ENCODE results near the gene POLE2.
"Not testable (repeated sequence)": the region's sequence is repeated elsewhere in the genome, so short reads cannot be mapped to it uniquely, and the experiment has no call there.

The POLE2 gene

GRCh38 chr14:49659526-49660455, 28.2 kb downstream of the POLE2 start:
- no peak for DNase-seq

- DNase-seq: not testable (repeated sequence)
Observed at GRCh38 chr14:49657500-49657899, 30.5 kb downstream of the POLE2 start.

GRCh38 chr14:49654511-49654910, 33.5 kb downstream of the POLE2 start:
- DNase-seq: no peak

- DNase-seq: no peak
Observed at GRCh38 chr14:49653508-49653907, 34.5 kb downstream of the POLE2 start.

GRCh38 chr14:49642163-49642562, 45.9 kb downstream of the POLE2 start:
- DNase-seq: no peak

GRCh38 chr14:49641697-49642129, 46.3 kb downstream of the POLE2 start:
- no peak for DNase-seq

GRCh38 chr14:49640540-49641417, 47.2 kb downstream of the POLE2 start:
- DNase-seq: no peak

GRCh38 chr14:49637534-49638078, 50.4 kb downstream of the POLE2 start:
- no peak for DNase-seq

GRCh38 chr14:49636866-49637265, 51.1 kb downstream of the POLE2 start:
- DNase-seq: no peak

- peak; percentile 19 to 60 for DNase-seq
Observed at GRCh38 chr14:49634547-49635334, 53.3 kb downstream of the POLE2 start, which contains the start of gene DNAAF2. Gene DNAAF2 (minus strand): TSS chr14:49635244. CDS start chr14:49635149, 95 bp downstream.

- peak; percentile 89 to 94 for DNase-seq
Observed at GRCh38 chr14:49633640-49634546, 54.1 kb downstream of the POLE2 start.

- no peak for DNase-seq
Observed at GRCh38 chr14:49623941-49624839, 63.8 kb downstream of the POLE2 start.

- no peak for DNase-seq
Observed at GRCh38 chr14:49623387-49623786, 64.6 kb downstream of the POLE2 start.

GRCh38 chr14:49622022-49622607, 65.9 kb downstream of the POLE2 start:
- no peak for DNase-seq

- peak; percentile 78 to 92 for DNase-seq
Observed at GRCh38 chr14:49621114-49621881, 66.7 kb downstream of the POLE2 start.

GRCh38 chr14:49620182-49621113, 67.6 kb downstream of the POLE2 start, which contains the start of the genes MGAT2 and RPL36AL:
Gene MGAT2 (plus strand): TSS chr14:49620799. CDS start chr14:49621269, 470 bp downstream.
Gene RPL36AL (minus strand): TSS chr14:49620626. CDS start chr14:49619104, 1,522 bp downstream.
- peak; percentile 99 for DNase-seq

- no peak for DNase-seq
Observed at GRCh38 chr14:49619730-49620129, 68.3 kb downstream of the POLE2 start.
